BLaER1 (cell line): ENCODE data around the gene WWOX.
A peak's percentile ranks its signal among the peaks of the same experiment; 100 is the strongest.
"Not testable (repeated sequence)": the region's sequence is repeated elsewhere in the genome, so short reads cannot be mapped to it uniquely, and the experiment has no call there.

ENCODE experiments used
- H3K27ac ChIP-seq: shearing (Covaris generic); formaldehyde crosslinking; 2 replicates; pipeline ENCODE4 v1.8.1; 2022
- H3K27me3 ChIP-seq: shearing (Covaris generic); formaldehyde crosslinking; 2 replicates; pipeline ENCODE4 v1.8.1; 2022
- H3K36me3 ChIP-seq: shearing (Covaris generic); formaldehyde crosslinking; 2 replicates; pipeline ENCODE4 v1.8.1; 2022
- H3K4me1 ChIP-seq: shearing (Covaris generic); formaldehyde crosslinking; 2 replicates; pipeline ENCODE4 v1.8.1; 2022
- H3K4me2 ChIP-seq: shearing (Covaris generic); formaldehyde crosslinking; 2 replicates; pipeline ENCODE4 v1.8.1; 2022
- H3K4me3 ChIP-seq: shearing (Covaris generic); formaldehyde crosslinking; 2 replicates; pipeline ENCODE4 v1.8.1; 2022
- H3K9ac ChIP-seq: shearing (Covaris generic); formaldehyde crosslinking; 2 replicates; pipeline ENCODE4 v1.8.1; 2022
- H3K9me3 ChIP-seq: shearing (Covaris generic); formaldehyde crosslinking; 2 replicates; pipeline ENCODE4 v1.8.1; 2022
- H4K20me1 ChIP-seq: shearing (Covaris generic); formaldehyde crosslinking; 2 replicates; pipeline ENCODE4 v1.8.1; 2022
- Cebpa-rat ChIP-seq: shearing (Covaris generic); IDR thresholded peaks from 2 replicates; pipeline ENCODE4 v1.8.1; 2022

Gene WWOX

GRCh38 chr16:79050063-79050462 lies 950.6 kb downstream of the WWOX start:
- Histone ChIP-seq H3K27me3 (no peaks in the 10 kb centered on the region), H3K9me3 (0 out of 2 replicates have a peak, but pooled peaks cover 4% of the 10 kb centered on the region), H4K20me1 (no peaks in the 10 kb centered on the region), H3K27ac (no peak overlapping the region), H3K36me3 (no peaks in the 10 kb centered on the region), H3K4me3 (no peak overlapping the region), H3K4me1 (no peaks in the 10 kb centered on the region), H3K4me2 (no peak overlapping the region), H3K9ac (no peak overlapping the region)
- TF ChIP-seq Cebpa-rat: no peak

GRCh38 chr16:79051313-79051712 lies 951.9 kb downstream of the WWOX start:
- Histone ChIP-seq H3K36me3 (no peaks in the 10 kb centered on the region), H3K9ac (no peak overlapping the region), H3K27me3 (no peaks in the 10 kb centered on the region), H3K9me3 (0 out of 2 replicates have a peak, but pooled peaks cover 4% of the 10 kb centered on the region), H3K4me1 (no peaks in the 10 kb centered on the region), H3K4me2 (no peak overlapping the region), H3K27ac (no peak overlapping the region), H3K4me3 (no peak overlapping the region), H4K20me1 (no peaks in the 10 kb centered on the region)
- no peak for TF ChIP-seq Cebpa-rat

GRCh38 chr16:79052198-79052597 lies 952.7 kb downstream of the WWOX start:
- H3K36me3 ChIP-seq, H3K4me1 ChIP-seq, H3K27me3 ChIP-seq, H3K9me3 ChIP-seq, H4K20me1 ChIP-seq, H3K9ac ChIP-seq, H3K4me3 ChIP-seq, H3K4me2 ChIP-seq, H3K27ac ChIP-seq: not testable (repeated sequence)

- no peak overlapping the region for H3K4me2 ChIP-seq
- no peak overlapping the region for H3K9ac ChIP-seq
- H3K27ac ChIP-seq: no peak overlapping the region
- no peak overlapping the region for H3K4me3 ChIP-seq
- TF ChIP-seq Cebpa-rat: no peak
- 0 out of 2 replicates have a peak, but pooled peaks cover 4% of the 10 kb centered on the region for H3K9me3 ChIP-seq
- no peaks in the 10 kb centered on the region for H4K20me1 ChIP-seq
- no peaks in the 10 kb centered on the region for H3K27me3 ChIP-seq
- H3K36me3 ChIP-seq: no peaks in the 10 kb centered on the region
- H3K4me1 ChIP-seq: no peaks in the 10 kb centered on the region
Measured at GRCh38 chr16:79053577-79053976, 954.1 kb downstream of the WWOX start.

- H3K9me3 ChIP-seq: 0 out of 2 replicates have a peak, but pooled peaks cover 4% of the 10 kb centered on the region
- H3K27me3 ChIP-seq: no peaks in the 10 kb centered on the region
- H3K9ac ChIP-seq: no peak overlapping the region
- H3K4me1 ChIP-seq: no peaks in the 10 kb centered on the region
- H4K20me1 ChIP-seq: no peaks in the 10 kb centered on the region
- no peak for TF ChIP-seq Cebpa-rat
- H3K4me3 ChIP-seq: no peak overlapping the region
- H3K36me3 ChIP-seq: no peaks in the 10 kb centered on the region
- no peak overlapping the region for H3K27ac ChIP-seq
- H3K4me2 ChIP-seq: no peak overlapping the region
Measured at GRCh38 chr16:79054211-79054984, 954.9 kb downstream of the WWOX start.

GRCh38 chr16:79055251-79055970 lies 956.0 kb downstream of the WWOX start:
- Histone ChIP-seq H3K36me3 (no peaks in the 10 kb centered on the region), H4K20me1 (no peaks in the 10 kb centered on the region), H3K9ac (no peak overlapping the region), H3K27me3 (no peaks in the 10 kb centered on the region), H3K4me3 (no peak overlapping the region), H3K27ac (no peak overlapping the region), H3K9me3 (0 out of 2 replicates have a peak, but pooled peaks cover 4% of the 10 kb centered on the region), H3K4me2 (no peak overlapping the region), H3K4me1 (no peaks in the 10 kb centered on the region)
- TF ChIP-seq Cebpa-rat: no peak

- Histone ChIP-seq H3K9ac (no peak overlapping the region), H3K9me3 (no peaks in the 10 kb centered on the region), H3K4me2 (peak overlapping the region; percentile 8; the same call in 1 of the 2 replicates), H3K27ac (no peak overlapping the region), H4K20me1 (no peaks in the 10 kb centered on the region), H3K27me3 (no peaks in the 10 kb centered on the region), H3K4me1 (peaks cover 10% of the 10 kb centered on the region), H3K36me3 (no peaks in the 10 kb centered on the region), H3K4me3 (no peak overlapping the region)
- TF ChIP-seq Cebpa-rat: no peak
Measured at GRCh38 chr16:79061181-79061580, 961.7 kb downstream of the WWOX start.

GRCh38 chr16:79062336-79062735 lies 962.9 kb downstream of the WWOX start:
- H4K20me1 ChIP-seq: no peaks in the 10 kb centered on the region
- H3K9me3 ChIP-seq: no peaks in the 10 kb centered on the region
- H3K36me3 ChIP-seq: no peaks in the 10 kb centered on the region
- no peak overlapping the region for H3K9ac ChIP-seq
- no peaks in the 10 kb centered on the region for H3K27me3 ChIP-seq
- TF ChIP-seq Cebpa-rat: no peak
- H3K27ac ChIP-seq: no peak overlapping the region
- peaks cover 10% of the 10 kb centered on the region for H3K4me1 ChIP-seq
- no peak overlapping the region for H3K4me2 ChIP-seq
- H3K4me3 ChIP-seq: no peak overlapping the region

- H3K4me1 ChIP-seq: peaks cover 10% of the 10 kb centered on the region
- H4K20me1 ChIP-seq: no peaks in the 10 kb centered on the region
- H3K36me3 ChIP-seq: no peaks in the 10 kb centered on the region
- no peak overlapping the region for H3K27ac ChIP-seq
- H3K9me3 ChIP-seq: no peaks in the 10 kb centered on the region
- H3K4me2 ChIP-seq: no peak overlapping the region
- no peaks in the 10 kb centered on the region for H3K27me3 ChIP-seq
- H3K4me3 ChIP-seq: no peak overlapping the region
- TF ChIP-seq Cebpa-rat: no peak
- no peak overlapping the region for H3K9ac ChIP-seq
Measured at GRCh38 chr16:79062821-79063220, 963.4 kb downstream of the WWOX start.

GRCh38 chr16:79064256-79064972 lies 965.0 kb downstream of the WWOX start:
- Histone ChIP-seq H3K9me3 (no peaks in the 10 kb centered on the region), H3K27ac (no peak overlapping the region), H3K9ac (no peak overlapping the region), H3K4me2 (no peak overlapping the region), H3K36me3 (no peaks in the 10 kb centered on the region), H3K27me3 (no peaks in the 10 kb centered on the region), H4K20me1 (no peaks in the 10 kb centered on the region), H3K4me3 (no peak overlapping the region), H3K4me1 (peaks cover 10% of the 10 kb centered on the region)
- TF ChIP-seq Cebpa-rat: no peak
